ENCODE data around the gene GIT2.

DNA sequence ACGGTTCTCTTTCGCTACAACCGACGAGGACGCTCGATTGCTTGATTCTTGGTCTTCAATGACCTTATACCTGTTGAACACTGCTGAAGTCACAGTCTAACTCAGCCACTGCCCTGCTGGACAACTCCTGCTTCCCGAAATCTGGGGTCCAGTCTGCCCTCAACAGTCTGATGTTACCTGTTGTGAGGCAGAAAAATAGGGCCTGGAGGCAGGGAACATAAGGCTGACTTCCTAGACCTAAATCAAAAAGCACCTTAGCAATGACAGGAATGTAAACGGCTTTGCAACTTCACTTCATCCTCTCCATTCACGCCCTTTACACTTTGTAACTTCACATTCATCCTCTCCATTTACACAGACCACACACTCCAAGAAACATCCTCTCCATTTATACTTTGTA lies 115.2 kb downstream of the GIT2 start:
- TF ChIP-seq EZH2 (optimal IDR thresholded peaks at IDR 0.05; ENCODE audit: low read depth, low read length), result no peak
- TF ChIP-seq, protein P1, sequence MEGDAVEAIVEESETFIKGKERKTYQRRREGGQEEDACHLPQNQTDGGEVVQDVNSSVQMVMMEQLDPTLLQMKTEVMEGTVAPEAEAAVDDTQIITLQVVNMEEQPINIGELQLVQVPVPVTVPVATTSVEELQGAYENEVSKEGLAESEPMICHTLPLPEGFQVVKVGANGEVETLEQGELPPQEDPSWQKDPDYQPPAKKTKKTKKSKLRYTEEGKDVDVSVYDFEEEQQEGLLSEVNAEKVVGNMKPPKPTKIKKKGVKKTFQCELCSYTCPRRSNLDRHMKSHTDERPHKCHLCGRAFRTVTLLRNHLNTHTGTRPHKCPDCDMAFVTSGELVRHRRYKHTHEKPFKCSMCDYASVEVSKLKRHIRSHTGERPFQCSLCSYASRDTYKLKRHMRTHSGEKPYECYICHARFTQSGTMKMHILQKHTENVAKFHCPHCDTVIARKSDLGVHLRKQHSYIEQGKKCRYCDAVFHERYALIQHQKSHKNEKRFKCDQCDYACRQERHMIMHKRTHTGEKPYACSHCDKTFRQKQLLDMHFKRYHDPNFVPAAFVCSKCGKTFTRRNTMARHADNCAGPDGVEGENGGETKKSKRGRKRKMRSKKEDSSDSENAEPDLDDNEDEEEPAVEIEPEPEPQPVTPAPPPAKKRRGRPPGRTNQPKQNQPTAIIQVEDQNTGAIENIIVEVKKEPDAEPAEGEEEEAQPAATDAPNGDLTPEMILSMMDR (IDR thresholded peaks at IDR 0.05; ENCODE audit: low read length), result no peak

Measured in MM.1S (cell line).